K562 (cell line): Measurements from ENCODE around the gene BCKDK. TPM values are rescaled to one million over a fixed set of nuclear protein-coding genes. Genes with fewer than 3 reads are reported as not detected.
A peak's percentile ranks its signal among the peaks of the same experiment; 100 is the strongest.

ENCODE experiments used
- ATAC-seq: fragments of 200-7000 bp; cut with Tn5 transposase; 3 replicates; pipeline ENCODE4 v1.9.1; 2020; ENCODE audit warnings: moderate library complexity
- BruUV-seq: library from RNA; stranded (reverse); fragments of 400-500 nt; replicated peaks from 2 replicates; lab custom pipeline; 2021; lab: Mats Ljungman, UMichigan
- CTCF ChIA-PET: fragments of 300-600 bp; formaldehyde crosslinking; extraction: SDS; loops from one replicate; lab custom pipeline; 2021; ENCODE audit warnings: low intra/inter-chr PET ratio; lab: Yijun Ruan, JAX
- POLR2A ChIA-PET: fragments of 300-600, 350-650 bp; sonication (Branson Sonifier 250); formaldehyde crosslinking; extraction: SDS; loops from one replicate; lab custom pipeline; 2021; ENCODE audit warnings: antibody characterized with exemption, inconsistent platforms; lab: Yijun Ruan, JAX
- DNase-seq, 4 experiments: peaks; one replicate each; pipeline versions ENCODE4 v3.0.0 to v3.0.0-alpha.2; 2011 to 2018; ENCODE audit warnings: low spot score in 3 of 4, mixed read lengths in 3 of 4; ENCODE audit errors: extremely low read depth in 1 of 4
- FAIRE-seq: peaks from 2 replicates; lab custom pipeline; 2011; peaks lifted over from hg19 to GRCh38; lab: Jason Lieb, UNC
- H2AFZ ChIP-seq: 2 replicates; pipeline ENCODE4 v1.6.0; 2011; ENCODE audit warnings: low read depth, low read length, control low read depth, inconsistent platforms
- H3K27ac ChIP-seq: fragments of 200-600 bp; 3 replicates; pipeline ENCODE4 v1.8.0; 2011; ENCODE audit warnings: low read depth, mild to moderate bottlenecking, control low read depth, inconsistent platforms, low read length, moderate library complexity, mixed read lengths; ENCODE audit errors: extremely low read depth
- H3K27me3 ChIP-seq, 2 experiments: fragments of 300-600 bp in 1 of 2; 2 replicates in 1 of 2; 3 replicates in 1 of 2; pipeline versions ENCODE4 v1.6.0 to v1.8.0; 2011; ENCODE audit warnings: inconsistent platforms in 2 of 2, low read length in 2 of 2, mild to moderate bottlenecking in 1 of 2, mixed read lengths in 1 of 2, moderate library complexity in 1 of 2; ENCODE audit not compliant: control insufficient read depth in 2 of 2, insufficient read depth in 2 of 2
- H3K36me3 ChIP-seq: fragments of 300-600 bp; 3 replicates; pipeline ENCODE4 v1.8.0; 2011; ENCODE audit warnings: mild to moderate bottlenecking, low read length, inconsistent platforms; ENCODE audit not compliant: control insufficient read depth, insufficient read depth
- H3K4me1 ChIP-seq, 2 experiments: fragments of 200-600 bp in 1 of 2; replicated peaks in 1 of 2; 2 replicates in 1 of 2; 3 replicates in 1 of 2; pipeline versions ENCODE4 v1.5.1 to v1.8.0; 2011; ENCODE audit warnings: inconsistent platforms in 2 of 2, low read length in 2 of 2, mild to moderate bottlenecking in 1 of 2, mixed read lengths in 1 of 2, moderate library complexity in 1 of 2; ENCODE audit not compliant: control insufficient read depth in 2 of 2, insufficient read depth in 2 of 2
- H3K4me2 ChIP-seq: 2 replicates; pipeline ENCODE4 v1.6.1; 2011; ENCODE audit warnings: low read length, control low read depth, inconsistent platforms, mixed read lengths; ENCODE audit not compliant: insufficient read depth
- H3K4me3 ChIP-seq: fragments of 200-600 bp; sonication (generic), shearing (Covaris generic); 2 replicates; pipeline ENCODE4 v1.5.1; 2016; ENCODE audit warnings: control low read depth, inconsistent platforms
- H3K79me2 ChIP-seq: fragments of 200-600 bp; 3 replicates; pipeline ENCODE4 v1.8.0; 2011; ENCODE audit warnings: low read length, inconsistent platforms; ENCODE audit not compliant: control insufficient read depth, insufficient read depth
- H3K9ac ChIP-seq, 2 experiments: 2 replicates each; pipeline versions ENCODE4 v1.6.0 to v1.6.1; 2011; ENCODE audit warnings: low read depth in 2 of 2, low read length in 2 of 2, control low read depth in 1 of 2, inconsistent platforms in 1 of 2, mild to moderate bottlenecking in 1 of 2, mixed read lengths in 1 of 2; ENCODE audit not compliant: insufficient read depth in 1 of 2
- H3K9me1 ChIP-seq: one replicate; pipeline ENCODE4 v1.6.0; 2011; ENCODE audit warnings: inconsistent platforms, mild to moderate bottlenecking, low read length, moderate library complexity; ENCODE audit not compliant: control insufficient read depth, insufficient read depth
- H3K9me3 ChIP-seq: replicated peaks from 2 replicates; pipeline ENCODE4 v1.5.1; 2011; ENCODE audit warnings: low read depth, low read length, inconsistent platforms; ENCODE audit not compliant: control insufficient read depth, insufficient read depth
- H4K20me1 ChIP-seq: replicated peaks from 2 replicates; pipeline ENCODE4 v1.6.1; 2011; ENCODE audit warnings: low read length, inconsistent platforms, mixed read lengths; ENCODE audit not compliant: control insufficient read depth, insufficient read depth
- DMBX1 ChIP-seq: fragments of 250-450 bp; sonication (Bioruptor Pico); IDR thresholded peaks from 2 replicates; pipeline ENCODE4 v1.8.0; 2022; ENCODE audit warnings: inconsistent platforms, mild to moderate bottlenecking, moderate library complexity, borderline replicate concordance
- NCOA1 ChIP-seq: fragments of 450-650 bp; IDR thresholded peaks from 2 replicates; pipeline ENCODE4 v1.6.1; 2016; ENCODE audit warnings: low read depth
- NFE2 ChIP-seq: IDR thresholded peaks from 2 replicates; pipeline ENCODE4 v1.6.1; 2014; ENCODE audit warnings: antibody characterized with exemption, low read depth
- NUFIP1 ChIP-seq: fragments of 450-650 bp; IDR thresholded peaks from 2 replicates; pipeline ENCODE4 v1.6.1; 2018; ENCODE audit not compliant: partially characterized antibody
- RBM14 ChIP-seq: fragments of 200-400 bp; formaldehyde crosslinking; IDR thresholded peaks from 2 replicates; pipeline ENCODE4 v1.6.1; 2018; ENCODE audit warnings: low read depth, mild to moderate bottlenecking, low read length, moderate library complexity, borderline replicate concordance; ENCODE audit not compliant: insufficient read depth
- SMARCC2 ChIP-seq: fragments of 450-650 bp; IDR thresholded peaks from 2 replicates; pipeline ENCODE4 v1.6.1; 2017; ENCODE audit warnings: antibody characterized with exemption, moderate library complexity, mild to moderate bottlenecking, low read depth
- STAT5B ChIP-seq: fragments of 250-450 bp; sonication (Bioruptor Pico); IDR thresholded peaks from 2 replicates; pipeline ENCODE4 v1.8.0; 2021; ENCODE audit warnings: mild to moderate bottlenecking, inconsistent platforms
- TCF7L2 ChIP-seq: fragments of 150-350 bp; IDR thresholded peaks from 2 replicates; pipeline ENCODE4 v1.6.1; 2016; ENCODE audit warnings: low read depth, mild to moderate bottlenecking, low read length, moderate library complexity
- ZNF121 ChIP-seq: sonication (generic); formaldehyde crosslinking; conservative IDR thresholded peaks from 2 replicates; pipeline ENCODE4 v1.8.0; 2022; ENCODE audit warnings: missing genetic modification reagents
- ZNF239 ChIP-seq: fragments of 250-450 bp; sonication (Bioruptor Pico); IDR thresholded peaks from 2 replicates; pipeline ENCODE4 v1.4.0; 2020; ENCODE audit warnings: mild to moderate bottlenecking
- ZNF274 ChIP-seq: IDR thresholded peaks from 2 replicates; pipeline ENCODE4 v1.6.1; 2011; ENCODE audit warnings: low read depth, mild to moderate bottlenecking, low read length, moderate library complexity, borderline replicate concordance
- ZNF707 ChIP-seq: fragments of 250-450 bp; sonication (Bioruptor Pico); conservative IDR thresholded peaks from 2 replicates; pipeline ENCODE4 v1.8.0; 2022; ENCODE audit warnings: inconsistent platforms, mild to moderate bottlenecking, moderate library complexity
- WGBS: fragments of 100-300 bp; shearing (Covaris generic); methylation state at CpG from one replicate; pipeline ENCODE4 v1.1.6; 2016; ENCODE audit warnings: low coverage, mixed read lengths; ENCODE audit not compliant: insufficient coverage; ENCODE audit errors: missing lambda C conversion rate; 5-methylcytosine and 5-hydroxymethylcytosine counted together
- in situ Hi-C: fragments of 300-500 bp; cut with MboI; formaldehyde crosslinking; loops from 4 replicates; pipeline ENCODE4 v1.15.0; 2018; ENCODE audit warnings: inconsistent platforms, mixed read lengths
- intact Hi-C: fragments of 100-400 bp; cut with micrococcal nuclease; formaldehyde crosslinking; loops from 2 replicates; pipeline ENCODE4 v1.14.2; 2022
- polyA plus RNA-seq, 8 experiments: library from polyadenylated mRNA; depleted of rRNA in 4 of 8; stranded (reverse) in 5 of 8; unstranded in 3 of 8; fragments of >200 nt; fragmentation: Nextera tagmentation in 2 of 8; fragmentation: Illumina TruSeq in 1 of 8; extraction: Ambion mirVana in 2 of 8; extraction: Trizol in 1 of 8; gene quantifications; 2 replicates each; pipeline versions ENCODE4 v1.2.1 to v1.2.3, GENCODE V29; 2011 to 2014; ENCODE audit warnings: inconsistent platforms in 1 of 8, missing spikeins in 1 of 8
- total RNA-seq, 7 experiments: library from RNA; depleted of rRNA in 6 of 7; stranded (reverse); fragments of >200 nt in 6 of 7; fragmentation: Illumina TruSeq in 2 of 7; extraction: Trizol in 2 of 7; gene quantifications; 2 replicates each; pipeline versions ENCODE4 v1.2.1 to v1.2.3, GENCODE V29; 2011 to 2021; ENCODE audit warnings: low replicate concordance in 1 of 7
- TF ChIP-seq, protein P1 (sequence below): fragments of 250-450 bp; sonication (Bioruptor Pico); IDR thresholded peaks from 2 replicates; pipeline ENCODE4 v1.5.0; 2021
- TF ChIP-seq, protein P2 (sequence below): conservative IDR thresholded peaks from 2 replicates; pipeline ENCODE4 v1.6.1; 2011; ENCODE audit warnings: low read depth, mild to moderate bottlenecking, low read length; ENCODE audit not compliant: control insufficient read depth
- TF ChIP-seq, protein P3 (sequence below): IDR thresholded peaks from 2 replicates; pipeline ENCODE4 v1.6.1; 2011; ENCODE audit not compliant: insufficient read length; ENCODE audit errors: extremely low read depth
- TF ChIP-seq, protein P4 (sequence below): IDR thresholded peaks from 2 replicates; pipeline ENCODE4 v1.6.1; 2016; ENCODE audit warnings: missing genetic modification characterization, missing compliant biosample characterization
- TF ChIP-seq, protein P5 (sequence below): fragments of 450-650 bp; conservative IDR thresholded peaks from 2 replicates; pipeline ENCODE4 v1.6.1; 2016; ENCODE audit warnings: missing genetic modification characterization, low read depth, mild to moderate bottlenecking, missing compliant biosample characterization, moderate library complexity

Gene BCKDK
- total and polyA plus RNA-seq, 9 of the 15 experiments (the other 6 are each of a cell fraction or from before 2014, with no cell fraction given): 0.58 to 34.8 (median 13.1) TPM

DNA sequence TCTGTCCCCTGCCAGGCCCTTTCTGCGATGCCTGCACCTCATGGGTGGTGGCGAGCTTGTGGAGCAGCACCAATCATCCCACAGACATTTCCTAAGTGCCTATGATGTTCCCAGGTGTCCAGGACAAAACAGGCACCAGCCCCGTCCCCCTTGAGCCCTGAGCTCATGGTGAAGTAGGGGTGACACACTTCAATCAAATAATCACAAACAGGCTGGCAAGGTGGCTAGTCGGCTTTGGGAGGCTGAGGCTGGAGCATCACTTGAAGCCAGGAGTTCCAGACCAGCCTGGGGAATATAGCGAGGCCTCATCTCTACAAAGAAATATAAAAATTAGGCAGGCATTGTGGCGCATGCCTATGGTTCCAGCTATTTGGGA lies 28.1 kb downstream of the BCKDK start:
- H3K4me3 ChIP-seq: no peak overlapping the region
- FAIRE-seq: no peak
- 62% methylated on average over 6 of the region's 6 CpGs for WGBS
- H3K9me1 ChIP-seq: no peaks in the 10 kb centered on the region
- ATAC-seq: no peak
- peak overlapping the region; percentile 81; the same call in 1 of the 2 replicates for H3K4me2 ChIP-seq
- POLR2A ChIA-PET: interaction anchor here (0.7 to 4.2 kb wide), 4 partner anchors 17 to 159 kb away, joined by 3 to 23 read pairs (median 8); partner anchors contain the start of genes FUS and KAT8
- intact Hi-C loops: no loop called here
- H3K36me3 ChIP-seq: peaks cover 14% of the 10 kb centered on the region; the same call in 1 of the 3 replicates
- no peaks in the 10 kb centered on the region for H3K79me2 ChIP-seq
- DNase-seq: no peak
- H4K20me1 ChIP-seq: no peaks in the 10 kb centered on the region
- no peak overlapping the region for H2AFZ ChIP-seq
- H3K9me3 ChIP-seq: no peaks in the 10 kb centered on the region
- TF ChIP-seq, protein P1, sequence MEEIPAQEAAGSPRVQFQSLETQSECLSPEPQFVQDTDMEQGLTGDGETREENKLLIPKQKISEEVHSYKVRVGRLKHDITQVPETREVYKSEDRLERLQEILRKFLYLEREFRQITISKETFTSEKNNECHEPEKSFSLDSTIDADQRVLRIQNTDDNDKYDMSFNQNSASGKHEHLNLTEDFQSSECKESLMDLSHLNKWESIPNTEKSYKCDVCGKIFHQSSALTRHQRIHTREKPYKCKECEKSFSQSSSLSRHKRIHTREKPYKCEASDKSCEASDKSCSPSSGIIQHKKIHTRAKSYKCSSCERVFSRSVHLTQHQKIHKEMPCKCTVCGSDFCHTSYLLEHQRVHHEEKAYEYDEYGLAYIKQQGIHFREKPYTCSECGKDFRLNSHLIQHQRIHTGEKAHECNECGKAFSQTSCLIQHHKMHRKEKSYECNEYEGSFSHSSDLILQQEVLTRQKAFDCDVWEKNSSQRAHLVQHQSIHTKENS (CRISPR knock-in tag): no peak
- TF ChIP-seq, protein P2, sequence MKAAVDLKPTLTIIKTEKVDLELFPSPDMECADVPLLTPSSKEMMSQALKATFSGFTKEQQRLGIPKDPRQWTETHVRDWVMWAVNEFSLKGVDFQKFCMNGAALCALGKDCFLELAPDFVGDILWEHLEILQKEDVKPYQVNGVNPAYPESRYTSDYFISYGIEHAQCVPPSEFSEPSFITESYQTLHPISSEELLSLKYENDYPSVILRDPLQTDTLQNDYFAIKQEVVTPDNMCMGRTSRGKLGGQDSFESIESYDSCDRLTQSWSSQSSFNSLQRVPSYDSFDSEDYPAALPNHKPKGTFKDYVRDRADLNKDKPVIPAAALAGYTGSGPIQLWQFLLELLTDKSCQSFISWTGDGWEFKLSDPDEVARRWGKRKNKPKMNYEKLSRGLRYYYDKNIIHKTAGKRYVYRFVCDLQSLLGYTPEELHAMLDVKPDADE: no peak
- TF ChIP-seq, protein P3, sequence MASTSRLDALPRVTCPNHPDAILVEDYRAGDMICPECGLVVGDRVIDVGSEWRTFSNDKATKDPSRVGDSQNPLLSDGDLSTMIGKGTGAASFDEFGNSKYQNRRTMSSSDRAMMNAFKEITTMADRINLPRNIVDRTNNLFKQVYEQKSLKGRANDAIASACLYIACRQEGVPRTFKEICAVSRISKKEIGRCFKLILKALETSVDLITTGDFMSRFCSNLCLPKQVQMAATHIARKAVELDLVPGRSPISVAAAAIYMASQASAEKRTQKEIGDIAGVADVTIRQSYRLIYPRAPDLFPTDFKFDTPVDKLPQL: no peak
- TF ChIP-seq ZNF707 (CRISPR knock-in tag) (no peak), RBM14 (no peak), STAT5B (no peak), ZNF274 (no peak), ZNF121 (no peak), NFE2 (no peak), ZNF239 (CRISPR knock-in tag) (no peak), TCF7L2 (no peak), NUFIP1 (no peak), NCOA1 (no peak), SMARCC2 (no peak), DMBX1 (CRISPR knock-in tag) (no peak)
- TF ChIP-seq, protein P4, sequence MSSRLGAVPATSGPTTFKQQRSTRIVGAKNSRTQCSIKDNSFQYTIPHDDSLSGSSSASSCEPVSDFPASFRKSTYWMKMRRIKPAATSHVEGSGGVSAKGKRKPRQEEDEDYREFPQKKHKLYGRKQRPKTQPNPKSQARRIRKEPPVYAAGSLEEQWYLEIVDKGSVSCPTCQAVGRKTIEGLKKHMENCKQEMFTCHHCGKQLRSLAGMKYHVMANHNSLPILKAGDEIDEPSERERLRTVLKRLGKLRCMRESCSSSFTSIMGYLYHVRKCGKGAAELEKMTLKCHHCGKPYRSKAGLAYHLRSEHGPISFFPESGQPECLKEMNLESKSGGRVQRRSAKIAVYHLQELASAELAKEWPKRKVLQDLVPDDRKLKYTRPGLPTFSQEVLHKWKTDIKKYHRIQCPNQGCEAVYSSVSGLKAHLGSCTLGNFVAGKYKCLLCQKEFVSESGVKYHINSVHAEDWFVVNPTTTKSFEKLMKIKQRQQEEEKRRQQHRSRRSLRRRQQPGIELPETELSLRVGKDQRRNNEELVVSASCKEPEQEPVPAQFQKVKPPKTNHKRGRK: no peak
- TF ChIP-seq, protein P5, sequence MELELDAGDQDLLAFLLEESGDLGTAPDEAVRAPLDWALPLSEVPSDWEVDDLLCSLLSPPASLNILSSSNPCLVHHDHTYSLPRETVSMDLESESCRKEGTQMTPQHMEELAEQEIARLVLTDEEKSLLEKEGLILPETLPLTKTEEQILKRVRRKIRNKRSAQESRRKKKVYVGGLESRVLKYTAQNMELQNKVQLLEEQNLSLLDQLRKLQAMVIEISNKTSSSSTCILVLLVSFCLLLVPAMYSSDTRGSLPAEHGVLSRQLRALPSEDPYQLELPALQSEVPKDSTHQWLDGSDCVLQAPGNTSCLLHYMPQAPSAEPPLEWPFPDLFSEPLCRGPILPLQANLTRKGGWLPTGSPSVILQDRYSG: no peak
- TF ChIP-seq, all 486 proteins: peak for 0
- CTCF ChIA-PET: no interaction called here
- Histone ChIP-seq H3K9ac (peak overlapping the region in 1 of 2 experiments; percentile 87; a peak in 2 of 4 replicates), H3K27ac (no peak overlapping the region), H3K4me1 (peaks cover 33 to 81% of the 10 kb centered on the region in 2 experiments), H3K27me3 (no peaks in the 10 kb centered on the region)
- in situ Hi-C loops: no loop called here
- BruUV-seq: no TSS peak
